Measurements from ENCODE around the gene SERAC1. TPM values are rescaled to one million over a fixed set of nuclear protein-coding genes. Genes with fewer than 3 reads are reported as not detected.

Gene SERAC1
- polyA plus RNA-seq, 1 donor (not counting 4 experiments of a cell fraction or from before 2014, with no cell fraction given) = 10.1 TPM

DNA sequence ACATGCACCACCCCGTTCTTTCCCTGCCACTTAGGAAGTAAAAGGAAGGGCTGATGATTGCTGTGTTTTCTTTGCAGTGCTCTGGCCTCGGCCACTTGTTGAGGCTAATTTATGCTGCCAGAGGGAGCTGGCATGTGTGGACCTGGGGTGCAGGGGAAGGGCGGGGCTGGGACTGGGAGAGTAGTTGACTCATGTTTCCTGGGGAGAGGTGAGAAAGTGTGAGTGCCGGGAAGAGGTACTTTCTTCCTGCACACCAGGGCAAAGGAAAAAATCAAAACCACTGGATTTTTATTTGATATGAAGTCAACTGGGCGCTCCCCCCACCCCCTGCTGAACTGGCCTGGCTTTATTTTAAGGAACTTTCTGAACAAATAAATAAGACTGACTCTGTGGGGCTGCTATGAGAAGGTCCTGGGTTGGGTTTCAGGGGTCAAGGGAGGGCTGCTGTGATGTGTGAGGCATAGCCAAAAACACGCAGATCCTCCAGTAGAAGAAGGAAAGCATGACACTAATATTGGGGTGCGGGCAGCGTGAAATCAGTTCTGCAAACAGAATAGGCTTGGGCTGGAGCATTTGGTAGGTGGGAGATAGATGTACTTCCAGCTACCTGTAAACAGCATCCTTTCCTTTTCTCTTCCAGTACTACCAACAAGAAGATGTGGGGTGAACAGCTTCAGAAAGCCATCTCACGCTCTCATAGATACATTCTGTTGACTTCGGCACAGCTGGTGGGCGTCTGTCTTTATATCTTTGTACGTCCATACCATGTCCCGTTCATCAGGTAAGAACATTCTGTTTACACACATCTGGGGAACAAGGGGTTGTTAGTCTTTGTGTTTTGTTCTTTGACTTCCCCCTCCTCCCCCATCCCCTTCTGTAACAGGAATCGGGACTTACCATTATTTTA, 98.9 kb downstream of the SERAC1 start:
- no peaks in the 10 kb centered on the region for H3K9me3 ChIP-seq (ENCODE audit: control insufficient read depth, low read depth, low read length)
- no peaks in the 10 kb centered on the region for H3K27me3 ChIP-seq (ENCODE audit: control insufficient read depth, extremely low read depth, insufficient read depth, low read length)
- H3K79me2 ChIP-seq (ENCODE audit: control insufficient read depth, insufficient read depth, low read length) = no peaks in the 10 kb centered on the region
- no peaks in the 10 kb centered on the region for H3K9me1 ChIP-seq (ENCODE audit: control insufficient read depth, extremely low read depth, insufficient read depth, low read length)
- DNase-seq (ENCODE audit: low read depth, low spot score) (peak; percentile 41), FAIRE-seq (peak; percentile 89)
- peak overlapping the region; percentile 82 for H3K27ac ChIP-seq (ENCODE audit: control insufficient read depth, insufficient read depth, low read length)
- H3K4me2 ChIP-seq (ENCODE audit: control insufficient read depth, extremely low read depth, insufficient read depth, low read depth, low read length) = peak overlapping the region; percentile 71
- H3K9ac ChIP-seq (ENCODE audit: control insufficient read depth, extremely low read depth, insufficient read depth, low read length) = peak overlapping the region; percentile 51
- dilution Hi-C loops (cut with MboI; ENCODE audit: extremely low pct_ligation_motif_present, low sequenced_read_pairs) = no loop called here
- no peaks in the 10 kb centered on the region for H4K20me1 ChIP-seq (ENCODE audit: control insufficient read depth, extremely low read depth, insufficient read depth, low read length)
- peaks cover 4 to 22% of the 10 kb centered on the region in 2 experiments for H3K36me3 ChIP-seq (ENCODE audit: control insufficient read depth in 2 of 2, extremely low read depth in 1 of 2, insufficient read depth in 2 of 2, low read length in 2 of 2)
- TF ChIP-seq, protein P1, sequence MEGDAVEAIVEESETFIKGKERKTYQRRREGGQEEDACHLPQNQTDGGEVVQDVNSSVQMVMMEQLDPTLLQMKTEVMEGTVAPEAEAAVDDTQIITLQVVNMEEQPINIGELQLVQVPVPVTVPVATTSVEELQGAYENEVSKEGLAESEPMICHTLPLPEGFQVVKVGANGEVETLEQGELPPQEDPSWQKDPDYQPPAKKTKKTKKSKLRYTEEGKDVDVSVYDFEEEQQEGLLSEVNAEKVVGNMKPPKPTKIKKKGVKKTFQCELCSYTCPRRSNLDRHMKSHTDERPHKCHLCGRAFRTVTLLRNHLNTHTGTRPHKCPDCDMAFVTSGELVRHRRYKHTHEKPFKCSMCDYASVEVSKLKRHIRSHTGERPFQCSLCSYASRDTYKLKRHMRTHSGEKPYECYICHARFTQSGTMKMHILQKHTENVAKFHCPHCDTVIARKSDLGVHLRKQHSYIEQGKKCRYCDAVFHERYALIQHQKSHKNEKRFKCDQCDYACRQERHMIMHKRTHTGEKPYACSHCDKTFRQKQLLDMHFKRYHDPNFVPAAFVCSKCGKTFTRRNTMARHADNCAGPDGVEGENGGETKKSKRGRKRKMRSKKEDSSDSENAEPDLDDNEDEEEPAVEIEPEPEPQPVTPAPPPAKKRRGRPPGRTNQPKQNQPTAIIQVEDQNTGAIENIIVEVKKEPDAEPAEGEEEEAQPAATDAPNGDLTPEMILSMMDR (optimal IDR thresholded peaks at IDR 0.05 in 1 of 3, IDR thresholded peaks at IDR 0.05 in 1 of 3, conservative IDR thresholded peaks at IDR 0.05 in 1 of 3; ENCODE audit: extremely low read depth in 1 of 3, insufficient read depth in 2 of 3, low read length in 3 of 3) = no peak
- no peak for TF ChIP-seq EZH2 (IDR thresholded peaks at IDR 0.05; ENCODE audit: low read length)
- H2AFZ ChIP-seq (ENCODE audit: control insufficient read depth, low read length) = peak overlapping the region; percentile 51
- peaks cover 29% of the 10 kb centered on the region for H3K4me1 ChIP-seq (ENCODE audit: control insufficient read depth, extremely low read depth, insufficient read depth, low read length)
- peak overlapping the region in 1 of 3 experiments; percentile 13 for H3K4me3 ChIP-seq (ENCODE audit: control insufficient read depth in 2 of 3, extremely low read depth in 1 of 3, insufficient read depth in 2 of 3, low read depth in 1 of 3, low read length in 3 of 3)

DNA sequence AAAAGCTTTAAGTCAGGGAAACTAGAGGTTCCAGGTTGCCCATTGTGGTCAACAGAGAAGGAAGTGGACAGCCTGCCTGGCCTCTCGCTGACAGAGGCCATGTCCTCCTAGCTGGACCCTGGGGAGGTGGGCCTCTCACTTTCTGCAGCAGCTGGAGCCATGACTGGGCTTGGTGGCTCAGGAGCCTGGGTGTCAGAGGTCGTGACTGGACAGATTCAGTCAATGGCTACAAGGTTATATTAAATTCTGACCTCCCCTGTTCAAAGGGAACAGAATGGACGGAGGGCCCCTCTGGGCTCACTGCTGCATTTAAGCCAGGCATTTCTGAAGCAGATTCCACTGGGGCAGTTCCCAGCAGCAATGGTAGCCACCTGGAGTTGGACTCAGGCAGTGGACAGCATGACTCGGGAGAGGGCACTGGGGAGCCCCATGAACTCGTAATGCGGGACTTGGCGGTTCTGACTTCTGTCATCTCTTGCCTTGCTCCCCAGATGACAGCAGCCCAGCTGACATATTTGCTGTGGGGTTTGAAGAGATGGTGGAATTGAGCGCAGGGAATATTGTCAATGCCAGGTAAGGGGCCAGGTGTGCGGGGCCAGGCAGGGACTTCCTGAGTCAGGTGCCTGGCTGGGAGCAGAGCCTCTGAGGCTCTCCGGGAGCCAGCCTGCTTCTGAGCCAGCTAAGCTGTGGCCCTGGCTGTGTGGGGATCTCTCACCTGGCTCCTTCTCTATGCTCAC, 99.7 kb downstream of the SERAC1 start:
- Histone ChIP-seq H3K4me2 (ENCODE audit: control insufficient read depth, extremely low read depth, insufficient read depth, low read depth, low read length) (peak overlapping the region; percentile 71), H3K4me3 (ENCODE audit: control insufficient read depth in 2 of 3, extremely low read depth in 1 of 3, insufficient read depth in 2 of 3, low read depth in 1 of 3, low read length in 3 of 3) (peak overlapping the region in 1 of 3 experiments; percentile 13), H3K36me3 (ENCODE audit: control insufficient read depth in 2 of 2, extremely low read depth in 1 of 2, insufficient read depth in 2 of 2, low read length in 2 of 2) (peaks cover 4 to 22% of the 10 kb centered on the region in 2 experiments), H3K9me3 (ENCODE audit: control insufficient read depth, low read depth, low read length) (no peaks in the 10 kb centered on the region), H2AFZ (ENCODE audit: control insufficient read depth, low read length) (peak overlapping the region; percentile 51), H4K20me1 (ENCODE audit: control insufficient read depth, extremely low read depth, insufficient read depth, low read length) (no peaks in the 10 kb centered on the region), H3K9ac (ENCODE audit: control insufficient read depth, extremely low read depth, insufficient read depth, low read length) (peak overlapping the region; percentile 51), H3K27ac (ENCODE audit: control insufficient read depth, insufficient read depth, low read length) (peak overlapping the region; percentile 66), H3K27me3 (ENCODE audit: control insufficient read depth, extremely low read depth, insufficient read depth, low read length) (no peaks in the 10 kb centered on the region), H3K9me1 (ENCODE audit: control insufficient read depth, extremely low read depth, insufficient read depth, low read length) (no peaks in the 10 kb centered on the region), H3K79me2 (ENCODE audit: control insufficient read depth, insufficient read depth, low read length) (no peaks in the 10 kb centered on the region), H3K4me1 (ENCODE audit: control insufficient read depth, extremely low read depth, insufficient read depth, low read length) (peaks cover 29% of the 10 kb centered on the region)
- DNase-seq (ENCODE audit: low read depth, low spot score) = no peak
- dilution Hi-C loops (cut with MboI; ENCODE audit: extremely low pct_ligation_motif_present, low sequenced_read_pairs) = no loop called here
- no peak for FAIRE-seq
- TF ChIP-seq EZH2 (IDR thresholded peaks at IDR 0.05; ENCODE audit: low read length) = no peak
- TF ChIP-seq, protein P1 (optimal IDR thresholded peaks at IDR 0.05 in 1 of 3, IDR thresholded peaks at IDR 0.05 in 1 of 3, conservative IDR thresholded peaks at IDR 0.05 in 1 of 3; ENCODE audit: extremely low read depth in 1 of 3, insufficient read depth in 2 of 3, low read length in 3 of 3) = no peak
